ENCODE measurements around the gene TWSG1. TPM values are rescaled to one million over a fixed set of nuclear protein-coding genes. Genes with fewer than 3 reads are reported as not detected.
"Not testable (repeated sequence)": the region's sequence is repeated elsewhere in the genome, so short reads cannot be mapped to it uniquely, and the experiment has no call there.

The TWSG1 gene
- total RNA-seq, 5 donors from 2014 or later (not counting 1 experiment from before 2014, with no cell fraction given), result 1.8 to 6.2 (median 4.4) TPM

DNA sequence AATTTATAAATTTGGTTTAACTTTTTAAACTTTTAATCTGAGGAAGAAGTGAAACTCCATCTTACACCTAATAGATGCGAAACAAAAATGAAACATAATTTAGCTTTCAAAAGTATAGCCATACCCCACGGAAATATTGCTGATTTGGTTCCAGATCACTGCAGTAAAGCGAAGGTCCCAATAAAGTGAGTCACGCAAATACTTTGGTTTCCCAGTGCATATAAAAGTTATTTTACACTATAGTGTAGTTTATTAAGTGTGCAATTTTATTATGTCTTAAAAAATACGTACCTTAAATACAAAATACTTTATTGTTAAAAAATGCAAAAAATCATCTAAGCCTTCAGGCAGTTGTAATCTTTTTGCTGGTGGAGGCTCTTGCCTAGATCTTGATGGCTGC is 55.1 kb downstream of the TWSG1 start:
- Histone ChIP-seq H3K27ac (ENCODE audit: low read length) (no peak overlapping the region), H3K4me1 (ENCODE audit: control insufficient read depth in 1 of 2, extremely low read depth in 1 of 2, insufficient read depth in 2 of 2, low read length in 2 of 2) (no peaks in the 10 kb centered on the region), H3K4me3 (ENCODE audit: control insufficient read depth in 1 of 2, extremely low read depth in 1 of 2, low read length in 1 of 2) (no peak overlapping the region), H3K27me3 (replicated peaks in 1 of 2; ENCODE audit: control insufficient read depth in 2 of 2, extremely low read depth in 1 of 2, insufficient read depth in 2 of 2, low read length in 1 of 2) (no peaks in the 10 kb centered on the region), H3K36me3 (ENCODE audit: control insufficient read depth in 2 of 2, extremely low read depth in 1 of 2, insufficient read depth in 1 of 2, low read length in 1 of 2) (no peaks in the 10 kb centered on the region), H3K9me3 (peaks cover 2% of the 10 kb centered on the region)
- Mint-ChIP-seq H3K27ac (no peak overlapping the region), H3K27me3 (no peaks in the 10 kb centered on the region), H3K36me3 (peaks cover 45% of the 10 kb centered on the region), H3K4me3 (no peak overlapping the region), H3K4me1 (no peaks in the 10 kb centered on the region), H3K9me3 (peaks cover 3 to 15% (median 15%) of the 10 kb centered on the region in 3 donors)
- DNase-seq, result no peak
- POLR2A ChIA-PET, result no interaction called here
- CTCF ChIA-PET, result no interaction called here
- no CpG with 5 or more reads among the region's 5 CpGs for WGBS (ENCODE audit: insufficient coverage)
- no peak for ATAC-seq (replicated peaks in 1 of 4)

DNA sequence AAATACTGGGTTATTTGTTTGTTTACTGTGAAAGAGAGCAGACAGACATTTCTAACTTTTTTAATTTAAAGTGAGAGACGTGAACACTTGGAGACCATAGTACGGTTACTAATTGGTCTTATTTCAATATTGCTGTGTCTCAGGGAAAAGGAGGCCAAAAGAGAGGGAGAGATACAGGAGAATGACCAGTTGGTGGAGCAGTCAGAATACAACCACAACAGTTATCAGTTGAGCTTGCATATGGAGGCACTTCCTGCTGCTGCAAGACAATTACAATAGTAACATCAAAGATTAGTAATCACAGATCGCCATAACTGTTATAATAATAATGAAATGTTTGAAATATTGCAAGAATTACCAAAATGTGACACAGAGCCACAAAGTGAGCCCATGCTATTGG is 58.2 kb downstream of the TWSG1 start:
- CTCF ChIA-PET, result no interaction called here
- Histone ChIP-seq H3K4me1 (ENCODE audit: control insufficient read depth in 1 of 2, extremely low read depth in 1 of 2, insufficient read depth in 2 of 2, low read length in 2 of 2) (no peaks in the 10 kb centered on the region), H3K27ac (ENCODE audit: low read length) (no peak overlapping the region), H3K27me3 (replicated peaks in 1 of 2; ENCODE audit: control insufficient read depth in 2 of 2, extremely low read depth in 1 of 2, insufficient read depth in 2 of 2, low read length in 1 of 2) (no peaks in the 10 kb centered on the region), H3K4me3 (ENCODE audit: control insufficient read depth in 1 of 2, extremely low read depth in 1 of 2, low read length in 1 of 2) (no peak overlapping the region), H3K9me3 (peaks cover 2% of the 10 kb centered on the region), H3K36me3 (ENCODE audit: control insufficient read depth in 2 of 2, extremely low read depth in 1 of 2, insufficient read depth in 1 of 2, low read length in 1 of 2) (peaks cover 0 to 2% of the 10 kb centered on the region in 2 donors)
- Mint-ChIP-seq H3K4me3 (no peak overlapping the region), H3K9me3 (peaks cover 3 to 15% (median 15%) of the 10 kb centered on the region in 3 donors), H3K27ac (no peak overlapping the region), H3K27me3 (no peaks in the 10 kb centered on the region), H3K36me3 (peaks cover 56% of the 10 kb centered on the region), H3K4me1 (no peaks in the 10 kb centered on the region)
- POLR2A ChIA-PET, result no interaction called here
- no peak for DNase-seq
- ATAC-seq (replicated peaks in 1 of 4), result no peak
- WGBS (ENCODE audit: insufficient coverage), result 100% methylated on average over 2 of the region's 3 CpGs

- Histone ChIP-seq H3K36me3 (ENCODE audit: control insufficient read depth in 2 of 2, extremely low read depth in 1 of 2, insufficient read depth in 1 of 2, low read length in 1 of 2) (peaks cover 0 to 2% of the 10 kb centered on the region in 2 donors), H3K9me3 (peaks cover 2% of the 10 kb centered on the region), H3K4me1 (ENCODE audit: control insufficient read depth in 1 of 2, extremely low read depth in 1 of 2, insufficient read depth in 2 of 2, low read length in 2 of 2) (no peaks in the 10 kb centered on the region), H3K27ac (ENCODE audit: low read length) (no peak overlapping the region), H3K27me3 (replicated peaks in 1 of 2; ENCODE audit: control insufficient read depth in 2 of 2, extremely low read depth in 1 of 2, insufficient read depth in 2 of 2, low read length in 1 of 2) (no peaks in the 10 kb centered on the region), H3K4me3 (ENCODE audit: control insufficient read depth in 1 of 2, extremely low read depth in 1 of 2, low read length in 1 of 2) (no peak overlapping the region)
- Mint-ChIP-seq H3K4me3 (no peak overlapping the region), H3K9me3 (peaks cover 3 to 15% (median 15%) of the 10 kb centered on the region in 3 donors), H3K36me3 (peaks cover 47% of the 10 kb centered on the region), H3K27ac (no peak overlapping the region), H3K27me3 (no peaks in the 10 kb centered on the region), H3K4me1 (no peaks in the 10 kb centered on the region)
- no peak for DNase-seq
- CTCF ChIA-PET, result no interaction called here
- WGBS (ENCODE audit: insufficient coverage), result no CpG with 5 or more reads among the region's 3 CpGs
- no peak for ATAC-seq (replicated peaks in 1 of 4)
- POLR2A ChIA-PET, result no interaction called here
These were observed 59.5 kb downstream of the TWSG1 start for GRCh38 chr18:9394046-9394445.

DNA sequence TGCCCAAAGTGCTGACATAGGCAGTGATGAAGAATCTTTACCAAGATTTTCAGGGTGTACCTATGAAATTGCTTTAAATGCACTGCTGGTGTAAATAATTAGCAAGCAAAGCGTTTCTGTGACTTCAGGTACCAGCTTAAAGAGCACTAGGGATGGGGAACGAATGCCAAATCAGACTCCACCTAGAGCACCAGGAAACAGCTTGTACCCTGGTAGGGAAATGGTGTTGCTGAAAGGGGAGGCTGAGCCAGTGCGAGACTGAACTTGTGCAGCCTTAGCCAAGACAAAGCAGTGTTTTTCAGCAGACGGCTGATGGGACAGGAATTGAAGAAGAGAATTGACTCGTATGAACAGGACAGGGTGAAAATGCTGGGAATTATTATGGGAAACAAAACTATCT is 65.6 kb downstream of the TWSG1 start:
- Histone ChIP-seq H3K4me3 (ENCODE audit: control insufficient read depth in 1 of 2, extremely low read depth in 1 of 2, low read length in 1 of 2) (no peak overlapping the region), H3K27me3 (replicated peaks in 1 of 2; ENCODE audit: control insufficient read depth in 2 of 2, extremely low read depth in 1 of 2, insufficient read depth in 2 of 2, low read length in 1 of 2) (peaks cover 0 to 7% of the 10 kb centered on the region in 2 experiments), H3K27ac (ENCODE audit: low read length) (no peak overlapping the region), H3K36me3 (ENCODE audit: control insufficient read depth in 2 of 2, extremely low read depth in 1 of 2, insufficient read depth in 1 of 2, low read length in 1 of 2) (peaks cover 0 to 2% of the 10 kb centered on the region in 2 donors), H3K4me1 (ENCODE audit: control insufficient read depth in 1 of 2, extremely low read depth in 1 of 2, insufficient read depth in 2 of 2, low read length in 2 of 2) (peaks cover 0 to 8% of the 10 kb centered on the region in 2 experiments), H3K9me3 (no peaks in the 10 kb centered on the region)
- H3K27me3 Mint-ChIP-seq, result no peaks in the 10 kb centered on the region
- no peaks in the 10 kb centered on the region for H3K9me3 Mint-ChIP-seq
- H3K27ac Mint-ChIP-seq, result no peak overlapping the region
- POLR2A ChIA-PET, result no interaction called here
- H3K4me1 Mint-ChIP-seq, result peaks cover 5 to 12% (median 5%) of the 10 kb centered on the region in 3 donors
- H3K4me3 Mint-ChIP-seq, result no peak overlapping the region
- DNase-seq, result no peak
- peaks cover 22% of the 10 kb centered on the region for H3K36me3 Mint-ChIP-seq
- CTCF ChIA-PET, result no interaction called here
- WGBS (ENCODE audit: insufficient coverage), result 100% methylated on average over 2 of the region's 5 CpGs
- ATAC-seq (replicated peaks in 1 of 4), result no peak

GRCh38 chr18:9401176-9401575 is 66.6 kb downstream of the TWSG1 start:
- Mint-ChIP-seq H3K27ac (no peak overlapping the region), H3K27me3 (peaks cover 0 to 6% of the 10 kb centered on the region in 2 donors), H3K4me1 (peaks cover 5 to 12% (median 5%) of the 10 kb centered on the region in 3 donors), H3K4me3 (no peak overlapping the region), H3K36me3 (peaks cover 16% of the 10 kb centered on the region), H3K9me3 (no peaks in the 10 kb centered on the region)
- DNase-seq, result no peak
- H3K27me3 ChIP-seq (replicated peaks in 1 of 2; ENCODE audit: control insufficient read depth in 2 of 2, extremely low read depth in 1 of 2, insufficient read depth in 2 of 2, low read length in 1 of 2), result peaks cover 0 to 16% of the 10 kb centered on the region in 2 experiments
- peaks cover 0 to 8% of the 10 kb centered on the region in 2 experiments for H3K4me1 ChIP-seq (ENCODE audit: control insufficient read depth in 1 of 2, extremely low read depth in 1 of 2, insufficient read depth in 2 of 2, low read length in 2 of 2)
- no peak for ATAC-seq (replicated peaks in 1 of 4)
- no peaks in the 10 kb centered on the region for H3K9me3 ChIP-seq
- H3K27ac ChIP-seq (ENCODE audit: low read length), result no peak overlapping the region
- H3K4me3 ChIP-seq (ENCODE audit: control insufficient read depth in 1 of 2, extremely low read depth in 1 of 2, low read length in 1 of 2), result no peak overlapping the region
- ChIA-PET CTCF (no interaction called here), POLR2A (no interaction called here)
- H3K36me3 ChIP-seq (ENCODE audit: control insufficient read depth in 2 of 2, extremely low read depth in 1 of 2, insufficient read depth in 1 of 2, low read length in 1 of 2), result peaks cover 0 to 2% of the 10 kb centered on the region in 2 donors

- ATAC-seq (replicated peaks in 1 of 4); H3K27me3 Mint-ChIP-seq; H3K36me3 Mint-ChIP-seq; CTCF ChIA-PET; DNase-seq; H3K4me3 ChIP-seq (ENCODE audit: control insufficient read depth in 1 of 2, extremely low read depth in 1 of 2, low read length in 1 of 2); H3K4me1 ChIP-seq (ENCODE audit: control insufficient read depth in 1 of 2, extremely low read depth in 1 of 2, insufficient read depth in 2 of 2, low read length in 2 of 2); H3K4me3 Mint-ChIP-seq; POLR2A ChIA-PET; H3K36me3 ChIP-seq (ENCODE audit: control insufficient read depth in 2 of 2, extremely low read depth in 1 of 2, insufficient read depth in 1 of 2, low read length in 1 of 2); H3K27ac Mint-ChIP-seq; H3K9me3 Mint-ChIP-seq; H3K9me3 ChIP-seq; H3K27ac ChIP-seq (ENCODE audit: low read length): not testable (repeated sequence)
- peaks cover 5 to 12% (median 5%) of the 10 kb centered on the region in 3 donors for H3K4me1 Mint-ChIP-seq
- WGBS (ENCODE audit: insufficient coverage), result 98% methylated on average over 8 of the region's 10 CpGs
- peaks cover 0 to 16% of the 10 kb centered on the region in 2 experiments for H3K27me3 ChIP-seq (replicated peaks in 1 of 2; ENCODE audit: control insufficient read depth in 2 of 2, extremely low read depth in 1 of 2, insufficient read depth in 2 of 2, low read length in 1 of 2)
These were observed 67.9 kb downstream of the TWSG1 start for GRCh38 chr18:9402358-9403007.
